Measurements from ENCODE around the gene C5orf15.
A peak's percentile ranks its signal among the peaks of the same experiment; 100 is the strongest.
"Not testable (repeated sequence)": the region's sequence is repeated elsewhere in the genome, so short reads cannot be mapped to it uniquely, and the experiment has no call there.

The C5orf15 gene

GRCh38 chr5:133962131-133962530 is 6.3 kb downstream of the C5orf15 start:
- no peak for DNase-seq

GRCh38 chr5:133959643-133960042 is 8.8 kb downstream of the C5orf15 start:
- no peak for DNase-seq

- DNase-seq: no peak
Observed at GRCh38 chr5:133957591-133957990, 10.8 kb downstream of the C5orf15 start.

- DNase-seq: no peak
Observed at GRCh38 chr5:133957080-133957479, 11.3 kb downstream of the C5orf15 start.

- DNase-seq: not testable (repeated sequence)
Observed at GRCh38 chr5:133956196-133956595, 12.2 kb downstream of the C5orf15 start.

GRCh38 chr5:133953568-133954145 is 14.8 kb downstream of the C5orf15 start:
- no peak for DNase-seq

GRCh38 chr5:133952729-133953567 is 15.5 kb downstream of the C5orf15 start:
- no peak for DNase-seq

GRCh38 chr5:133950821-133951612 is 17.4 kb downstream of the C5orf15 start:
- no peak for DNase-seq

- no peak for DNase-seq
Observed at GRCh38 chr5:133948721-133949120, 19.7 kb downstream of the C5orf15 start.

- DNase-seq: no peak
Observed at GRCh38 chr5:133947431-133947841, 21.0 kb downstream of the C5orf15 start.

GRCh38 chr5:133945568-133945967 is 22.9 kb downstream of the C5orf15 start:
- no peak for DNase-seq

- DNase-seq: peak; percentile 17
Observed at GRCh38 chr5:133944263-133945185, 23.9 kb downstream of the C5orf15 start.

GRCh38 chr5:133943475-133943817 is 25.0 kb downstream of the C5orf15 start:
- no peak for DNase-seq

GRCh38 chr5:133942614-133943474 is 25.6 kb downstream of the C5orf15 start:
- DNase-seq: no peak

- no peak for DNase-seq
Observed at GRCh38 chr5:133941456-133942196, 26.8 kb downstream of the C5orf15 start.

GRCh38 chr5:133939668-133940067 is 28.8 kb downstream of the C5orf15 start:
- DNase-seq: no peak

- no peak for DNase-seq
Observed at GRCh38 chr5:133938929-133939328, 29.5 kb downstream of the C5orf15 start.

- DNase-seq: no peak
Observed at GRCh38 chr5:133938039-133938821, 30.2 kb downstream of the C5orf15 start.

- DNase-seq: not testable (repeated sequence)
Observed at GRCh38 chr5:133937628-133938027, 30.8 kb downstream of the C5orf15 start.

- no peak for DNase-seq
Observed at GRCh38 chr5:133936651-133937015, 31.8 kb downstream of the C5orf15 start.

All from NCI-H1694 (cell line).